ENCODE measurements around the gene TBC1D22A.

GRCh38 chr22:47017245-47017644 is 254.8 kb downstream of the TBC1D22A start:
- no peak for TF ChIP-seq POLR2AphosphoS5 (IDR thresholded peaks at IDR 0.05)
- TF ChIP-seq CTCF (IDR thresholded peaks at IDR 0.05) = no peak
- no peak for TF ChIP-seq POLR2A (IDR thresholded peaks at IDR 0.05)
- no peak for TF ChIP-seq EP300 (IDR thresholded peaks at IDR 0.05)

Measured in upper lobe of left lung (tissue), 4 donors.